Hepatocyte (in vitro differentiated cells): Measurements from ENCODE around the gene ERFL. TPM values are rescaled to one million over a fixed set of nuclear protein-coding genes. Genes with fewer than 3 reads are reported as not detected.

Experiments used
- DNase-seq: peaks from one replicate; pipeline ENCODE4 v3.0.0-alpha.2; 2016; ENCODE audit warnings: low spot score
- H2AFZ ChIP-seq: fragments of 200-600 bp; sonication (generic); 2 replicates; pipeline ENCODE4 v1.6.0; 2016; ENCODE audit warnings: antibody characterized with exemption, mild to moderate bottlenecking
- H3K27ac ChIP-seq: fragments of 200-600 bp; sonication (generic); 2 replicates; pipeline ENCODE4 v1.5.1; 2016; ENCODE audit warnings: mild to moderate bottlenecking
- H3K27me3 ChIP-seq: fragments of 200-600 bp; sonication (generic); 2 replicates; pipeline ENCODE4 v1.6.1; 2016
- H3K36me3 ChIP-seq: fragments of 200-600 bp; sonication (generic); replicated peaks from 2 replicates; pipeline ENCODE4 v1.5.1; 2016; ENCODE audit warnings: low read depth; ENCODE audit not compliant: insufficient read depth
- H3K4me1 ChIP-seq: fragments of 200-600 bp; sonication (generic); 2 replicates; pipeline ENCODE4 v1.5.1; 2016; ENCODE audit warnings: mild to moderate bottlenecking, moderate library complexity; ENCODE audit not compliant: insufficient read depth
- H3K4me2 ChIP-seq: fragments of 200-600 bp; sonication (generic); 2 replicates; pipeline ENCODE4 v1.6.0; 2016
- H3K4me3 ChIP-seq: fragments of 200-600 bp; sonication (generic); 2 replicates; pipeline ENCODE4 v1.5.1; 2016; ENCODE audit warnings: mild to moderate bottlenecking
- H3K79me2 ChIP-seq: fragments of 200-600 bp; sonication (generic); 2 replicates; pipeline ENCODE4 v1.6.0; 2017; ENCODE audit warnings: mild to moderate bottlenecking
- H3K9me2 ChIP-seq: fragments of 200-600 bp; sonication (generic); replicated peaks from 2 replicates; pipeline ENCODE4 v1.6.0; 2017; ENCODE audit warnings: mild to moderate bottlenecking; ENCODE audit not compliant: insufficient read depth
- H3K9me3 ChIP-seq: fragments of 200-600 bp; sonication (generic); 2 replicates; pipeline ENCODE4 v1.5.1; 2016; ENCODE audit warnings: low read depth, mild to moderate bottlenecking
- H4K20me1 ChIP-seq: fragments of 200-600 bp; sonication (generic); 2 replicates; pipeline ENCODE4 v1.6.0; 2016; ENCODE audit warnings: mild to moderate bottlenecking; ENCODE audit not compliant: insufficient read depth, poor library complexity, severe bottlenecking
- CTCF ChIP-seq: fragments of 200-600 bp; sonication (generic); IDR thresholded peaks from 2 replicates; pipeline ENCODE4 v1.5.1; 2016; ENCODE audit warnings: antibody characterized with exemption, mild to moderate bottlenecking; ENCODE audit not compliant: poor library complexity
- EZH2 ChIP-seq: fragments of 200-600 bp; sonication (generic); IDR thresholded peaks from 2 replicates; pipeline ENCODE4 v1.6.1; 2016; ENCODE audit warnings: antibody characterized with exemption, mild to moderate bottlenecking, borderline replicate concordance
- EZH2phosphoT487 ChIP-seq: fragments of 200-600 bp; sonication (generic); IDR thresholded peaks from one replicate; pipeline ENCODE4 v1.6.1; 2018; ENCODE audit warnings: antibody characterized with exemption, mild to moderate bottlenecking, low read depth, moderate library complexity; ENCODE audit not compliant: unreplicated experiment, severe bottlenecking
- WGBS: methylation state at CpG from one replicate; pipeline ENCODE4 v1.1.6; 2016; ENCODE audit warnings: low lambda C conversion rate; ENCODE audit errors: missing lambda C conversion rate; 5-methylcytosine and 5-hydroxymethylcytosine counted together
- polyA plus RNA-seq: library from polyadenylated mRNA; unstranded; fragments of >200 nt; fragmentation: Nextera tagmentation; extraction: Ambion mirVana; gene quantifications from 2 replicates; pipeline ENCODE4 v1.2.1, GENCODE V29; 2016
- total RNA-seq: library from RNA; depleted of rRNA; stranded (reverse); fragments of >200 nt; gene quantifications from 2 replicates; pipeline ENCODE4 v1.2.3, GENCODE V29; 2014

ERFL gene
- total and polyA plus RNA-seq, 2 experiments from 2014 or later, result 0.53 TPM; not detected in 1

DNA sequence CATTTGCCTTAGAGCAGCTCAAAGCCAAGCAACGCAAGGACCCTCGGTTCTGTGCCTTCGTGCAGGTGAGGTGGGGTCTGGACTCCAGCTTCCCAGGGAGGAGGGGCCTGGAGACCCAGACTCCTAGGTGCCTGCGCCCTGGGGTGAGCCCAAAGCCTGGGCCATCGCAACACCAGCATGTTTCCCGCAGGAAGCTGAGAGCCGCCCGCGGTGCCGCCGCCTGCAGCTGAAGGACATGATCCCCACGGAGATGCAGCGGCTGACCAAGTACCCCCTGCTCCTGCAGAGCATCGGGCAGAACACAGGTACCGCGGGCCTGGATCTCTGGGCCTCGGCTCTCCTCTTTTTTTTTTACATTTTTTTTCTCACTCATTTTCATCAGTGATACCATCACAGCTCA is 25.7 kb downstream of the ERFL start:
- WGBS, result 98% methylated on average over 16 of the region's 17 CpGs
- H3K4me2 ChIP-seq, result no peak overlapping the region
- no peaks in the 10 kb centered on the region for H3K9me3 ChIP-seq
- no peaks in the 10 kb centered on the region for H3K9me2 ChIP-seq
- H3K4me3 ChIP-seq, result no peak overlapping the region
- H4K20me1 ChIP-seq, result no peaks in the 10 kb centered on the region
- peaks cover 15% of the 10 kb centered on the region for H3K4me1 ChIP-seq
- DNase-seq, result no peak
- H3K27me3 ChIP-seq, result no peaks in the 10 kb centered on the region
- no peak overlapping the region for H3K27ac ChIP-seq
- no peaks in the 10 kb centered on the region for H3K79me2 ChIP-seq
- H2AFZ ChIP-seq, result no peak overlapping the region
- TF ChIP-seq EZH2phosphoT487, result no peak
- TF ChIP-seq CTCF, result no peak
- TF ChIP-seq EZH2, result no peak
- no peaks in the 10 kb centered on the region for H3K36me3 ChIP-seq

DNA sequence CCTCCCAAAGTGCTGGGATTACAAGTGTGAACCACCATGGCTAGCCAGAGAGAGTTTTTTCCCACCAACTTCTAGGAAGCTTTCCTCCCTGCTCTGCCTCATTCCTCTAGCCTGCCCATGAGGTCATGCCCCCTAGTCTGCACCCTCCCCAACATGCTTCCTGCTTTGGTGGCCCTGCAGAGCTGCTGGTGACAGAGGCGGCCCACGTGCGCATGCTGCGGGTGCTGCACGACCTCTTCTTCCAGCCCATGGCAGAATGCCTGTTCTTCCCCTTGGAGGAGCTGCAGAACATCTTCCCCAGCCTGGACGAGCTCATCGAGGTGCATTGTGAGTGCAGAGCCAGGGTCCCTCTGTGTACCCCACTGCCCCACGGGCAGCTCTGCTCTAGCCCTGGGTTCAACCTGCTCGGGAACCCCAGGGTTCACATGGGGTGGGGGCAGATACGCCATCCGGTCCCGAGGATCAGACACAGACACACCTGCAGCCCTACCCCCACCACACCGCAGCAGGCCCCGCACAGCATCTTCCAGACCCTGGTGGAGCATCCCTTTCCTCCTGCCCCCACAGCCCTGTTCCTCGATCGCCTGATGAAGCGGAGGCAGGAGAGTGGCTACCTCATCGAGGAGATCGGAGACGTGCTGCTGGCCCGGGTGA is 26.4 kb downstream of the ERFL start:
- H3K27me3 ChIP-seq, result no peaks in the 10 kb centered on the region
- 94% methylated on average over 19 of the region's 21 CpGs for WGBS
- no peak overlapping the region for H2AFZ ChIP-seq
- TF ChIP-seq EZH2phosphoT487 (no peak), CTCF (no peak), EZH2 (no peak)
- peaks cover 15% of the 10 kb centered on the region for H3K4me1 ChIP-seq
- no peaks in the 10 kb centered on the region for H3K9me2 ChIP-seq
- H3K4me3 ChIP-seq, result no peak overlapping the region
- H3K79me2 ChIP-seq, result no peaks in the 10 kb centered on the region
- DNase-seq, result no peak
- no peaks in the 10 kb centered on the region for H3K9me3 ChIP-seq
- H3K27ac ChIP-seq, result no peak overlapping the region
- H3K36me3 ChIP-seq, result no peaks in the 10 kb centered on the region
- no peaks in the 10 kb centered on the region for H4K20me1 ChIP-seq
- H3K4me2 ChIP-seq, result no peak overlapping the region

GRCh38 chr19:41898235-41898634 is 30.0 kb downstream of the ERFL start:
- Histone ChIP-seq H3K4me1 (no peaks in the 10 kb centered on the region), H4K20me1 (no peaks in the 10 kb centered on the region), H2AFZ (no peak overlapping the region), H3K4me2 (no peak overlapping the region), H3K79me2 (no peaks in the 10 kb centered on the region), H3K36me3 (no peaks in the 10 kb centered on the region), H3K4me3 (no peak overlapping the region), H3K9me2 (no peaks in the 10 kb centered on the region), H3K9me3 (no peaks in the 10 kb centered on the region), H3K27me3 (no peaks in the 10 kb centered on the region), H3K27ac (no peak overlapping the region)
- 98% methylated on average over 15 of the region's 15 CpGs for WGBS
- no peak for DNase-seq
- TF ChIP-seq EZH2phosphoT487 (no peak), CTCF (no peak), EZH2 (no peak)

DNA sequence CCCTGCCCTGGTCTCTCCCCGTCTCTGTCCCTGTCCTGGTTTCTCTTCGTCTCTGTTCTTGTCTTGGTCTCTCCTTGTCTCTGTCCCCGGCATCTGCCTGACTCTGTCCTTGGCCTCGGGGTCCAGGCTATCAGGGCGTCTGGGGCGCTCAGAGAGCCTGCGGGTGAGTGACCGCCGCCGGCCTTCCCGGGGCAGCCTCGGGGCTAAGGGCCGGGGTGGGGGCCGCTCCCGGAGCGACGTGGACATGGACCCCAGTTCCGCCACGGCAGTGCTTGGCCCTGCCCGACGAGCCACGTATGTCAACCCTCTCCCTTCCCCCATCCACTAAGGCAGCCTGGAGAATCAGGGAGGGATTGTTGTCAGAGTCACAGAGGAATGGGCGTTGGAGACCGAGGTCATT is 30.4 kb downstream of the ERFL start:
- TF ChIP-seq EZH2phosphoT487 (no peak), EZH2 (no peak), CTCF (no peak)
- H3K4me1 ChIP-seq, result no peaks in the 10 kb centered on the region
- WGBS, result 95% methylated on average over 22 of the region's 24 CpGs
- H3K4me2 ChIP-seq, result no peak overlapping the region
- no peak overlapping the region for H3K4me3 ChIP-seq
- H3K79me2 ChIP-seq, result no peaks in the 10 kb centered on the region
- no peaks in the 10 kb centered on the region for H4K20me1 ChIP-seq
- H3K36me3 ChIP-seq, result no peaks in the 10 kb centered on the region
- H3K27me3 ChIP-seq, result no peaks in the 10 kb centered on the region
- DNase-seq, result no peak
- no peaks in the 10 kb centered on the region for H3K9me3 ChIP-seq
- no peak overlapping the region for H3K27ac ChIP-seq
- no peak overlapping the region for H2AFZ ChIP-seq
- no peaks in the 10 kb centered on the region for H3K9me2 ChIP-seq
